Fibroblast of mammary gland (primary cell): Measurements from ENCODE around the gene ALG6.

Experiments used
- DNase-seq: peaks from one replicate; pipeline ENCODE4 v3.0.0-alpha.2; 2010; ENCODE audit warnings: low read depth
- H3K4me3 ChIP-seq: 2 replicates; pipeline ENCODE4 v1.5.1; 2011; ENCODE audit warnings: low read depth, mild to moderate bottlenecking, low read length, moderate library complexity; ENCODE audit not compliant: control insufficient read depth
- TF ChIP-seq, protein P1 (sequence below): conservative IDR thresholded peaks from 2 replicates; pipeline ENCODE4 v1.5.1; 2011; ENCODE audit warnings: low read depth, low read length, inconsistent platforms; ENCODE audit not compliant: control insufficient read depth, insufficient read depth

The ALG6 gene

DNA sequence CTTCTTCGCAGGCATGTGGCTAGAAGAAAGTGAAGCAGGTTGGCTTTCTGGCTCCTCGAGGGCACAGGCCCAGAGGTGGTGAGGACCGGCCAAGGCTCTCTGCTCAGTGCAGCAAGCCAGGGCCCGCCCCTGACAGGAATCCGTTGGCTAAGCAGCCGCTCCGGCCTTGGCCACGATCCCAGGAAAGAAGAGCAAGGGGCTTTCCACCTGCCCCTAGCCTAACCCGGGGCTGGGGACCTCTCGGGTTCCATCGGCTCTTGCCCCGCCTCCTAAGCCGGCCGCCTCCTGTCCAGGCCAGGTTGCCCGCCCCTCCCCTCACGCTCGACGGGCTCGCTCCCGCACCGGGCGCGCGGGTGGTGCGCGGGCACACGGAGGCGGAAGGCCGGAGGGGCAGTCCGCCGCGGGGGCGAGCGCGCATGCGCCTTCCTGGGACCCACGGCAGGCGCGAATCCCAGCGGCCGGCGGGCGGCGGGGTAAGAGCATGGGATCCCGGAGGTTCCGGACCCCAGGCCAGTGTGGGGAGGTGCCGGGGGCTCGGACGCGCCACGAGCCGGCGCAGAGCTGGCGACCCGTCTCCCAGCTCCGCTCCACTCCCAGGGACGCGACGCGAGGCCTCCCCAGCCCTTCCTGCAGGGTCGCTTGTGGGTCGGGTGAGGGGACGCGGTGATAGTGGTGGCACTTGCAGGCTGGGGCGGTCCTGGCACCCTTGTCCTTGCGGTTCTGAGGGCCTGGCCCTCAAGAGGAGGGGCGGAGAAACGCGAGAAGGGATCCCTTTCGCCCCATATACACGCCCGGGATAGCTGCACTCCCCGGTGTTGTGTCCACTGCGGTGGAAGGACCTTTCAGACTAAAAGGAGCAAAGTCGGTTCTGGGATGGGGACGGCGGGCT, at the start of gene ALG6:
Gene ALG6 (plus strand): TSS at position 413 of the 889 bp plus-strand sequence. CDS start 3,351 bp downstream, outside the sequence.
- peak; percentile 84 for DNase-seq
- TF ChIP-seq, protein P1, sequence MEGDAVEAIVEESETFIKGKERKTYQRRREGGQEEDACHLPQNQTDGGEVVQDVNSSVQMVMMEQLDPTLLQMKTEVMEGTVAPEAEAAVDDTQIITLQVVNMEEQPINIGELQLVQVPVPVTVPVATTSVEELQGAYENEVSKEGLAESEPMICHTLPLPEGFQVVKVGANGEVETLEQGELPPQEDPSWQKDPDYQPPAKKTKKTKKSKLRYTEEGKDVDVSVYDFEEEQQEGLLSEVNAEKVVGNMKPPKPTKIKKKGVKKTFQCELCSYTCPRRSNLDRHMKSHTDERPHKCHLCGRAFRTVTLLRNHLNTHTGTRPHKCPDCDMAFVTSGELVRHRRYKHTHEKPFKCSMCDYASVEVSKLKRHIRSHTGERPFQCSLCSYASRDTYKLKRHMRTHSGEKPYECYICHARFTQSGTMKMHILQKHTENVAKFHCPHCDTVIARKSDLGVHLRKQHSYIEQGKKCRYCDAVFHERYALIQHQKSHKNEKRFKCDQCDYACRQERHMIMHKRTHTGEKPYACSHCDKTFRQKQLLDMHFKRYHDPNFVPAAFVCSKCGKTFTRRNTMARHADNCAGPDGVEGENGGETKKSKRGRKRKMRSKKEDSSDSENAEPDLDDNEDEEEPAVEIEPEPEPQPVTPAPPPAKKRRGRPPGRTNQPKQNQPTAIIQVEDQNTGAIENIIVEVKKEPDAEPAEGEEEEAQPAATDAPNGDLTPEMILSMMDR = no peak
- peak within 1 kb of the TSS; percentile 90 for H3K4me3 ChIP-seq

DNA sequence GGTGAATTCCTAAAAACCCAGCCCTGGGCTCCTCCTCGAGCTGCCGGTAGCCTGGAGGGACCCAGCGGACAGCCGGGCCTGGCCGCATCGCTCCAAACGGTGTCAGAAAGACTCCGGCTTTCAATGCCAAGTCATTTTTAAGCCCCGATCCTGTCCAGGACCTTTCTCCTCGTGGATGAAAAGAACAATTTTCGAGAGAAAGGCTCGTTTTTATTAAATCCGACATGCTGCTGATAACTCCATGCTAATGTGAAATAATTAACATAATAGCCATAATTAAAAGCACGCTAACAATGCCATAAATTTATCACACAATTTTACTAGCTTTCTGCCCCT, 49.6 kb upstream of the ALG6 start:
- no peak for DNase-seq
- TF ChIP-seq, protein P1 = no peak
- no peak overlapping the region for H3K4me3 ChIP-seq

DNA sequence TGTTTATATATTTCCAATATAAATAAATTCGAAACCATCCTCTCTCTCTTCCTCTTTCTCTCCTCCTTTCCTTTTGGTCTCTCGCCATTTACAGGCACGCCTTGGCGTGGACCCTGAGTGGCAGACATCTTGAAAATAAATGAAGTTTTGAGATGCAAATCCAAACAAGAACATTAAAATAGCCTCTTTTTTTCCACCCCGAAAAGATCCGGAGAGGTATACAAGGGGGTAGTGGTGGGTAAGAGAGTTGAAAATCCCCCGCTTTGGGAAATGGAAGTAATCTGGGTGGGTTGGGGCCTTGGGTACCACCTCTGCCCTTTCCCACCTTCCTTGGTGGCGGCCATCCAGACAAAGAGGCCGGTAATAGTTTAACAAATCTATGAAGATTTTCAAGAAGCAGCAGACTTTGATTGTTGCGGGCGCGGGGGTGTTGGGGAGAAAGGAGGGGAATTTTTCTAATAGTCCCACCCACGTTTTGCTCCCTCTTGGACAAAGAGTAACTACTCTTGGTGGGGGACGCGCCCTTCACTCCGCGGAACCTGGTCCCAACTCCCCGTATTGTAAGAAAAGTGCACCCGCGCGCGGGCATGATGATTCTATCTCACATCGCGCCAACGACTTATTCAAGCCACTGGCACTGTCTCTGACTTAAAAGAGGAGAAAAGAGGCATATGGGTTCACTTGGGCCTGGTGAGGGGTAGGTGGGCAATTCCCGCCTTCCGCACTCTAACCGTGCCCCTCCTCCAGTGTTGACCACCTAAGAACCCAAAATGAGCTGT, 49.0 kb upstream of the ALG6 start:
- no peak overlapping the region for H3K4me3 ChIP-seq
- TF ChIP-seq, protein P1 = no peak
- DNase-seq = no peak

DNA sequence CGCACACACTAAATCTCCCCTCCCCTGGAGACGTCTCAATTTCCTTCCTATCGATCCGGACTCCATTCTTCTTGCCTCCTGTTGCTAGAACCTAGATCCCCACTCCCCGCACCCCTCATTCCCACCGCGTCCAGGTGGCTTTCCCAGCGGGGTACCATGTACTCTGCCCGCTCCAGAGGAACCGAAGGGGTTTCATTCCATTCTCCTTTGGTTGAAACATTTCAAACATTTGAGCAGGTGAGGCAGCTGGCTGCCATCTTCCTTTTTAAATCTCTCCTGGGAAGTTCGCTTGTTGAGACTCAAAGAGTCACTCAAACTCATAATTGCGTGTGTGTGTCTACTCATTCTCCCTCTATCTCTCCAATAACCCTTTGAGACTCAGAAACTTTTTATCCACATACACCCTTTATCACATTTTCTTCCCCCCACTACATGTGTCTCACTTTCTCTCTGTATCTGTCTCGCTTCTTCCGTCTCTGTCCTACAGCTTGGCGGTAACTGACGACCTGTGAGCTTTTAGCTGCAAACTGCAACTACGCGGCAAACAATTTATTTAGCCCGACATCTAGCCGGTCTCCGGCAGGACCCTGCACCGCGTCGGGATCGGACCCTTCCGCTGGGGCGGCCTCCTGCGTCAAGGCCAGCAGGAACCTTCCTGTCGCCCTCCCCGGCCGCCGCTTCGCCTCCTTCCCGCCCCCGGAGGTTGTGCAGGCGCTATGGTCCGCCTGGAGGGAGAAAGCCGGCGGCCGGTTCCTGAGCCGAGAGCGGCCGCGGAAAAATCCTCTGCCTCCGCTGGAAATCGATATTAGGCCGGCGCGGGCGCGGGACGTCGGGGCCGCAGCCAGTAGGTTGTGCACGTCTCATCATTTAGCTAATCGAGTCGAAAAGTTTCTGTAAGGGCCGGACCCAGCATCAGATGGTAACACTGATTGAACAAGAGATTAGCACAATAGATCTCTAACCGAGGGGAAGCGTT, 48.1 kb upstream of the ALG6 start:
- TF ChIP-seq, protein P1 = no peak
- no peak for DNase-seq

DNA sequence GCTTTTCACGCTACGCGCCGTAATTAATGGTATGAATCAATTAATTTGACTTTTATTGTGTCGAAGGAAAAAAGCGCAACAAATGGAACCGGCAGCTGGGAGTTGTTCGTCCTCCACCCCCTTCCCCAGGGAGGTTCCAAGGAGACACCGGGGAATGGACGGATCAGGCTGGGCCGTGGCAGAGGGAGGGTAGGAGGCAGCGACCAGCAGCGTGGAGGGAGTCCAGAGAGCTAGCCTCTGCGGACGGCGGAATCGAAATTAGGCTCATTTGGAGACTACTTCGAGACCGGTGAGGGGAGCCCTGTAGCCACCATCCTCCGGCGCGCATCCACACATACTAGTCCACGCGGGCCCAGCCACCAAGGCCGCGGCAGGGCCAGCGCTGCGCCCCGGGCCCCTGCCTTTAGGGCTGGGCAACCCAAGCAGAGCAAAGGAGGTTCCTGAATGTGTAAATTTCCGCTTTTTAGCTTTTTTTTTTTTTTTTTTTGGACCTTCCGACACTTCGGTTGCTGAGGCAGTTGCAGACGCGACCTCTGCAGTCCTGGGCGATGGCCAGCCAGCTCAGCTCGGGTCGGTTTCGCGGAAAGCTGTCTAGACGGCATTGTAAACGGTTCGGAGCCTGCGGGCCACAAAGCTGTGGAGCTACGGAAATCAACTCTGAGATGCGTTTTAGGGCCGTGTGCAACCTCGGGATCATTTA, 47.3 kb upstream of the ALG6 start:
- TF ChIP-seq, protein P1 = no peak
- DNase-seq = no peak
- no peak overlapping the region for H3K4me3 ChIP-seq

More for the DNA sequence above, 48.1 kb upstream of the ALG6 start:
- no peak overlapping the region for H3K4me3 ChIP-seq
